HG03159 (cell line): ENCODE data around the gene AGPAT3.
"Not testable (repeated sequence)": the region's sequence is repeated elsewhere in the genome, so short reads cannot be mapped to it uniquely, and the experiment has no call there.

Source experiments
- ATAC-seq: cut with Tn5 transposase; IDR thresholded peaks from one replicate; pipeline ENCODE4 v1.9.1; 2021; ENCODE audit warnings: mild to moderate bottlenecking, moderate library complexity; ENCODE audit not compliant: unreplicated experiment

Gene AGPAT3

DNA sequence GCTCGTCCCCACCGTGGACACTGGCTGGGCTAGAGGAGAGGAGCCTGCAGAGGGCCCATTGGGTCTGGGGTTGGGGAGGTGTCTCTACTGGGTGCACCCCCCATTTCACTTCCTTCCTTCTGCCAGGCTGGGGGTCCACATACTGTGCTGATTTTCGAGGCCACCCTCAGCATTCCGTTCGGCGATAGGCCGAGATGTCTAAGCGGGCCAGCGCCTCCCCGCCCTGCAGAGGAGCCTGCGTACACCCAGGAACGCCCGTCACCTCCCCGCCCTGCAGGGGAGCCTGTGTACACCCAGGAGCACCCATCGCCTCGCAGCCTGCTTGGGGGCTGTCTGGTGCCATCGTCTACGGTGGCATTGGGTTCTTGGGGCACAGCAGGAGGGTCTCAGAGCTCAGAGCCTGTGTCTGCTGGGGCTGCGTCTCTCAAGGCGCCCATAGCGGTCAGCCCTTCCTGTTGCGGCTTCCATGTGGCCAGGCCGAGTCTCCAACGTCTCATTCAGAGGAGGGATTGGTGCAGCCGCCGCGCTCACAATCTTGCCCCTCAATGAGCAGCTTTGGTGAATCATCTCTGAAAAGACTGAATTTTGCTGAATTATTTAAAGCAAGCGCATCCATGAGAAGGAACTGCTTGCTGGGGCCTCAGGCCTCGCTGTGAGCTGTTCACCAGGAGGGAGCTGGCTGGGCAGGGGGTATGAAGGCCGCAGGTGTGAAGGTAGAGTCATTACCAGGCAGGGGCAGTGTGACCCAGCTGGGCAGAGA is 30.7 kb upstream of the AGPAT3 start:
- ATAC-seq, result no peak

DNA sequence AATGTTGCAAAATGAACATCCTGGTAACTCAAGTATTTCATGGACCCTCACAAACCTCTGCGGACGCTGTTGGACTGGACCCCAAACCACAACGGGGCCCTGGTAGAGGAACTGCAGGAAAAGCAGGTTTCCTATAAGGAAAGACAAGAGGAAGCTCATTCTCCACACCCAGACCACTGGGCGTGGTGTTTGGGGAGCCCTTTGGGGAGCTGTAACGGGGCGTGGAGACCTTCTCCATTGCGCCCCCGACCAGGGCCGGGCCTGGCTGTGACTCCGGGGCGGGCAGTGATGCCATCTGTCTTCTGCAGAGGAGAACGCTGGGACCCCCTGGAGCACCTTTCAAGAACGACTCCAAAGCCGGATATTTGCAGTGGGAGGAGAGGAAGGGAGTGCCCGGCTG is 30.0 kb upstream of the AGPAT3 start:
- ATAC-seq, result no peak

GRCh38 chr21:43835861-43836260 is 29.2 kb upstream of the AGPAT3 start:
- ATAC-seq, result no peak

- no peak for ATAC-seq
Measured at GRCh38 chr21:43836616-43837015, 28.4 kb upstream of the AGPAT3 start.

DNA sequence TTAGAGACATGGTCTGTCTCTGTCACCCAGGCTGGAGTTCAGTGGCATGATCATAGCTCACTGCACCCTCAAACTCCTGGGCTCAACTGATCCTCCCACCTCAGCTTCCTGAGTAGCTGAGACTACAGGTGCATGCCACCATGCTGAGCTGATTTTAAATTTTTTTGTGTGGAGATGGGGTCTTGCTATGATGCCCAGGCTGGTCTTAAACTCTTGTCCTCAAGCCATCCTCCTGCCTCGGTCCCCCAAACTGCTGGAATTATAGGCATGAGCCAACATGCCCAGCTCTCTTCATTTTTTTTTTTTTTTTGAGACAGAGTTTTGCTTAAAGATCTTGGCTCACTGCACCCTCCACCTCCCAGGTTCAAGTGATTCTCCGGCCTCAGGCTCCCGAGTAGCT is 24.8 kb upstream of the AGPAT3 start:
- no peak for ATAC-seq

- no peak for ATAC-seq
Measured at GRCh38 chr21:43842742-43843141, 22.3 kb upstream of the AGPAT3 start.

- not testable (repeated sequence) for ATAC-seq
Measured at GRCh38 chr21:43844906-43845305, 20.1 kb upstream of the AGPAT3 start.

GRCh38 chr21:43845386-43845785 is 19.6 kb upstream of the AGPAT3 start:
- ATAC-seq, result no peak

DNA sequence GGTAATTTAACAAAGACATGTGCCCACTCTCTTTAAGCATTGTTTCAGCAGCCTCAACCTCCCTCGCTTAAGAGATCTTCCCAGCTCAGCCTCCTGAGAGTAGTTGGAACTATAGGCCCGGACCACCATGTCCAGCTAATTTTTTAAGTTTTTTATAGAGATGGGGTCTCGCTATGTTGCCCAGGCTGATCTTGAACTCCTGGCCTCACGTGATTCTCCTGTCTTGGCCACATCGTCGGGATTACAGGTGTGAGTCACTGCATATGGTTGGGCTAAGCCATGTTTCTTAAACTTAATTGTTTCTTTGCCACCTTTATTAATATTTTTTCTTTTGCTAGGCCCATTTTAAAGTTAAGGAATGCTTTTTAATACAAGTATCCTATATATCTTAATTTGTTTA is 18.6 kb upstream of the AGPAT3 start:
- no peak for ATAC-seq

GRCh38 chr21:43847301-43847700 is 17.7 kb upstream of the AGPAT3 start:
- no peak for ATAC-seq

DNA sequence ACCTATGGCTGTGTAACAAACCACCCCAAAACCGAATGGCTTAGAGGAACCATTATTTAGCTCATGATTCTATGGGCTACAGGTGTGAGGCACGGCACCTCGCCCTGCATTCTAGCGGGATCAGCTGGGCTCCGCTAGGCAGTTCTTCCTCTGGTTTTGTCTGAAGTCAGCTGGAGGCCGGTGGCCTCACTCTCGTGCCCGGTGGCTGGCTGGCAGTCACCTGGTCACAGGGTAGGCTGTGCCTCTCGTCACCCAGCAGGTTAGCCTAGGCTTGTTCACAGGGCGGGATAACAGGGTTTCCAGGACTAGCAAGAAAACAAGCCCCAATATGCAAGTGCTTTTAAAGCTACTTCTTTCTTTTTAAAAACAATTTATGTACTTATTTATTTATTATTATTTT is 16.3 kb upstream of the AGPAT3 start:
- no peak for ATAC-seq

GRCh38 chr21:43849532-43850299 is 15.3 kb upstream of the AGPAT3 start:
- ATAC-seq, result no peak

GRCh38 chr21:43850728-43851295 is 14.2 kb upstream of the AGPAT3 start:
- ATAC-seq, result no peak

- no peak for ATAC-seq
Measured at GRCh38 chr21:43851593-43851992, 13.4 kb upstream of the AGPAT3 start.

DNA sequence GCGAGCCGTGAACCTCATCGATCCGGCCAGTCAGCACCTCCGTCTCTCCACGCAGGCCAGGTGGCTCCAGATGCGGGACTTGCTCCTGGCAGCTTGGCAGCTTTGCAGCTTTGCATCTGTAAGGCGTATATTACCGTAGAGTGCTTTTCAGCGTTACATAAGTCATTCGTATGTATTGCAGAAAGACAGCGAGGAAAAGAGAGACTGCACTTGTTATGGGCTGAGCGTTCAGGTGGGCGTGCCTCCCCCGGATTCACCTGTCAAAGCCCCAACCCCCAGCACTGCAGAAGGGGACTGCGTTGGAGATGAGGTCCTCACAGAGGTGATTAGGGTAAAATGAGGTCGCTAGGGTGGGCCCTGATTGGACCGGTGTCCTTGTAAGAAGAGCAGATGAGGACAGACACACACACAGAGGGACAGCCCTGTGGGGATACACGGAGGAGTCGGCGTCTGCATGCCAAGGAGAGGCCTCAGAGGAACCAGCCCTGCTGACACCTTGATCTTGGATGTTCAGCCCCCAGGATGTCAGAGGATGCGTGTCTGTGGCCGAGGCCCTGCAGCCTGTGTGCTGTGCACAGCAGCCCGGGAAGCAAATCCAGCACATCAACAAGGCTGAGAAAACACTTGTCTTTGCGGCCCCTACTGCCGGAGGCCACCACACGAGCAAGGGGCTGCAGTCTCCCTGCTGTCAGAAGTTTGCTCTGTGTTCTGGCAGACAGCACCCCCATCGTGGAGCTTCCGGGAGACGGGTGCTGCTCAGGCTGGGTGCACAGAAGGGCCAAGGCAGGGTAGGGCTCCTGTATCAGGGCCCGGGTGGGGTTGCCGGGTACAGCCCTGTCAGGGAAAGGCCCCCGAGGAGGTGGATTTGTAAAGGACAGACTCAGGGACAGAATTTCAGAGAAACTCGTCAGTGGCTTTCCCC is 10.9 kb upstream of the AGPAT3 start:
- ATAC-seq, result no peak

DNA sequence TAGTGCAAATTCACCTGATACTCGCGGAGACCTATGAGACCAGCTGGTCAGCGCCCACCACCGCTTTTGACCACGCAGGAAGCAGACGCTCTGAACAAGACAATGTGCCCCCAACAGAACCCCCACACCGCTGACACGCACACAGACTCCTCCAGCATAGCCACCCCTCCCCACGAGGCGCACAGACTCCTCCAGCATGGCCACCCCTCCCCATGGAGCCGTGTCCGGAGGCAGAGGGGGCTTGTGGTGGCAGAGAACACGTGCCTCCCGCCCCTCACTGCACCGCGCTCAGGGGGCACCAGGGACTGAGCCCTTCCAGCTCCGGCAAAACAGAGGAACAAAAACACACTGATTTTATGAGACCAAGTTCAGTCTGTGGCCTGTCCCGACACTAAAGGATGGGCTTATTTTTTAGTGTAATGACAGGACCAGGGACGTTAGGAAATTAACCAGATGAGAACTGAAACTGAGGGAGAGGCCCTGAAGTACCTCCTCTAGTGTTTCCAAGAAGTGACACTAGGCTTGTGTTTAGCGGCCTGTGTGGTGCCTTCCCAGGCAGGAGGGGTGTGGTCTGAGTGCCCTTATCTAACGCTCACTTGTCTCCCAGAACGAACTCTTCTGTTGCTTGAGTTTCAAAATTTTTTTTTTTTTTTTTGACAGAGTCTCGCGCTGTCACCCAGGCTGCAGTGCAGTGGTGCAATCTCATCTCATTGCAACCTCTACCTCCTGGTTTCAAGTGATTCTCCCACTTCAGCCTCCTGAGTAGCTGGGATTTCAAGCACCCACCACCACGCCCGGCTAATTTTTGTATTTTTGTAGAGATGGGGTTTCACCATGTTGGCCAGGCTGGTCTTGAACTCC is 10.0 kb upstream of the AGPAT3 start:
- peak; percentile 48 for ATAC-seq

GRCh38 chr21:43855955-43856354 is 9.1 kb upstream of the AGPAT3 start:
- ATAC-seq, result no peak

DNA sequence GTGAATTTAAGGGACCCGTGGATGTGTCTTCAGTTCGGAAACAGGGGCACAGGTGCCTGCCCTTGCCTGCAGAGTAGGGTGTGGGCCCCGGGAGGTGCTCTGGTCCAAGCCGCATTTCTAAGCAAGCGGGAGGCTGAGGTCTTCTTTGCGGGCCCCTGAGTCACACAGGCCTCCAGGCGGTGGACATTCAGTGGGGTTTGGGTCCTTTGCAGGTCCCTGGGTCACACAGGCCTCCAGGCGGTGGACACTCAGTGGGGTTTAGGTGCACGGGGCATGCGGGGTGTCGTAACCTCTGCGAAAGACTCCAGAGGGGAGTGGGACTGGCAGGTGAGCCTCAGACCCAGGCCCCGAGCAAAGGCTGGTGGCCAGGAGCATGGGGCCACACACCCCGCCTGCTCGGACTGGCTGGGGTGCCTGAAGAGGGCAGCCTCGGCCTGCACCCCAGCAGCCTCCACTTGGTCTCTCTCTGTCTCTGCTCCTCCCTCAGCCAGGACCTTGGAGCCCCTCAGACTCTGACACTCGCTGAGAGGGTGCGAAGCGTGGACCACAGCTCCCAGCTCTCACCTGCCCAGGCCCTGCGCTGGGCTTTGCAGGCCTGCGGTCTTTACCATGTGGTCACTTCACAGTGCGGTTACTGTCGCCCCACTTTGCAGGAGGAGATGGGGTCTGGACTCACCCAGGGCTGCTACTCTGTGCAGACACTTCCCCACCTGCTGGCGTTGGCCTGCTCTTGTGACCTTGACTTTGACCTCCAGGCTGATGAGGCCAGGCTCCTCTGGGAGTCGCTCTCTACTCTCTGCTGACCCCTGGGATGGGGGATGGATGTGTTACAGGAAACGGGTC is 6.0 kb upstream of the AGPAT3 start:
- no peak for ATAC-seq

- no peak for ATAC-seq
Measured at GRCh38 chr21:43859747-43860214, 5.2 kb upstream of the AGPAT3 start.
